ENCODE results near the gene CSNK1E. TPM values are rescaled to one million over a fixed set of nuclear protein-coding genes. Genes with fewer than 3 reads are reported as not detected.

CSNK1E gene
- total RNA-seq, 6 experiments from 2014 or later: 19.9 to 41.8 (median 27.4) TPM

GRCh38 chr22:38348751-38349496 is 31.7 kb upstream of the CSNK1E start:
- Histone ChIP-seq H3K4me3 (no peak overlapping the region), H3K27ac (no peak overlapping the region), H3K4me1 (no peaks in the 10 kb centered on the region), H3K9me3 (no peaks in the 10 kb centered on the region), H3K27me3 (no peaks in the 10 kb centered on the region), H3K36me3 (no peaks in the 10 kb centered on the region)
- ATAC-seq: no peak
- WGBS (ENCODE audit: insufficient coverage, low coverage, low lambda C conversion rate, missing lambda C conversion rate): 66% methylated on average over 10 of the region's 14 CpGs
- peak in 2 of 3 donors; percentile 28 to 35 for DNase-seq
- intact Hi-C loops (cut with DNase I): loop anchor here (10.0 kb wide), 2 partner anchors 84 to 284 kb away; no protein-coding TSS in a partner anchor
- TF ChIP-seq POLR2A (IDR thresholded peaks at IDR 0.05) (no peak), CTCF (IDR thresholded peaks at IDR 0.05) (no peak)

GRCh38 chr22:38347944-38348750 is 30.9 kb upstream of the CSNK1E start:
- Histone ChIP-seq H3K9me3 (no peaks in the 10 kb centered on the region), H3K4me3 (no peak overlapping the region), H3K27me3 (no peaks in the 10 kb centered on the region), H3K36me3 (no peaks in the 10 kb centered on the region), H3K27ac (no peak overlapping the region), H3K4me1 (no peaks in the 10 kb centered on the region)
- peak in 1 of 3 donors; percentile 33 for DNase-seq
- intact Hi-C loops (cut with DNase I): loop anchor here (10.0 kb wide), 2 partner anchors 83 to 283 kb away; no protein-coding TSS in a partner anchor
- TF ChIP-seq POLR2A (IDR thresholded peaks at IDR 0.05) (no peak), CTCF (IDR thresholded peaks at IDR 0.05) (no peak)
- peak in 3 of 4 donors; percentile 12 to 19 (median 13) for ATAC-seq
- WGBS (ENCODE audit: insufficient coverage, low coverage, low lambda C conversion rate, missing lambda C conversion rate): 68% methylated on average over 7 of the region's 14 CpGs

- intact Hi-C loops (cut with DNase I): loop anchor here (10.0 kb wide), 2 partner anchors 83 to 283 kb away; no protein-coding TSS in a partner anchor
- TF ChIP-seq POLR2A (IDR thresholded peaks at IDR 0.05) (no peak), CTCF (IDR thresholded peaks at IDR 0.05) (no peak)
- no peak overlapping the region for H3K4me3 ChIP-seq
- no peak overlapping the region for H3K27ac ChIP-seq
- DNase-seq: peak in 1 of 3 donors; percentile 44
- no peaks in the 10 kb centered on the region for H3K27me3 ChIP-seq
- H3K36me3 ChIP-seq: no peaks in the 10 kb centered on the region
- no peaks in the 10 kb centered on the region for H3K4me1 ChIP-seq
- H3K9me3 ChIP-seq: no peaks in the 10 kb centered on the region
- 13% methylated on average over 4 of the region's 15 CpGs for WGBS (ENCODE audit: insufficient coverage, low coverage, low lambda C conversion rate, missing lambda C conversion rate)
- peak in 2 of 4 donors; percentile 4 to 8 for ATAC-seq
Measured at GRCh38 chr22:38347181-38347943, 30.1 kb upstream of the CSNK1E start.

- intact Hi-C loops (cut with DNase I): loop anchor here (10.0 kb wide), 2 partner anchors 82 to 282 kb away; no protein-coding TSS in a partner anchor
- Histone ChIP-seq H3K36me3 (no peaks in the 10 kb centered on the region), H3K27me3 (no peaks in the 10 kb centered on the region), H3K27ac (no peak overlapping the region), H3K4me3 (no peak overlapping the region), H3K4me1 (no peaks in the 10 kb centered on the region), H3K9me3 (no peaks in the 10 kb centered on the region)
- WGBS (ENCODE audit: insufficient coverage, low coverage, low lambda C conversion rate, missing lambda C conversion rate): 86% methylated on average over 5 of the region's 14 CpGs
- DNase-seq (peak in 2 of 3 donors; percentile 38 to 39), ATAC-seq (no peak)
- TF ChIP-seq POLR2A (IDR thresholded peaks at IDR 0.05) (no peak), CTCF (IDR thresholded peaks at IDR 0.05) (no peak)
Measured at GRCh38 chr22:38346506-38346905, 29.3 kb upstream of the CSNK1E start.
